Left cardiac atrium (tissue), 4 donors: ENCODE results near the gene DIPK2A. TPM values are rescaled to one million over a fixed set of nuclear protein-coding genes. Genes with fewer than 3 reads are reported as not detected.

ENCODE experiments used
- ATAC-seq, 2 donors: fragments of 200-7000 bp; cut with Tn5 transposase; one replicate each; pipeline ENCODE4 v1.9.1; 2020; ENCODE audit warnings: mild to moderate bottlenecking in 2 of 2, moderate library complexity in 2 of 2
- DNase-seq: peaks from one replicate; pipeline ENCODE4 v3.0.0-alpha.2; 2020
- intact Hi-C, 2 donors: fragments of 100-400 bp; cut with DNase I; formaldehyde crosslinking; loops; one replicate each; pipeline versions ENCODE4 v1.14.1 to v1.15.1; 2022 to 2023
- total RNA-seq, 2 donors: library from RNA; stranded (reverse); fragmentation: NEBNext Ultra II Directional; extraction: Animal tissue kit (Norgen Biotek cat#: 25700); gene quantifications; one replicate each; pipeline ENCODE4 v1.2.1, GENCODE V29; 2021
- donor health status: DM: no; HTN: yes; CAD: no.
- donor health status: DM: no; HTN: yes; CAD: no; lungs with severe emphysema.
- donor health status: DM: yes; HTN: yes; CAD: no.
- donor health status: Dilated cardiomyopathy.

Gene DIPK2A
- total RNA-seq, 2 donors from 2014 or later, result 10.4 to 12.3 TPM

DNA sequence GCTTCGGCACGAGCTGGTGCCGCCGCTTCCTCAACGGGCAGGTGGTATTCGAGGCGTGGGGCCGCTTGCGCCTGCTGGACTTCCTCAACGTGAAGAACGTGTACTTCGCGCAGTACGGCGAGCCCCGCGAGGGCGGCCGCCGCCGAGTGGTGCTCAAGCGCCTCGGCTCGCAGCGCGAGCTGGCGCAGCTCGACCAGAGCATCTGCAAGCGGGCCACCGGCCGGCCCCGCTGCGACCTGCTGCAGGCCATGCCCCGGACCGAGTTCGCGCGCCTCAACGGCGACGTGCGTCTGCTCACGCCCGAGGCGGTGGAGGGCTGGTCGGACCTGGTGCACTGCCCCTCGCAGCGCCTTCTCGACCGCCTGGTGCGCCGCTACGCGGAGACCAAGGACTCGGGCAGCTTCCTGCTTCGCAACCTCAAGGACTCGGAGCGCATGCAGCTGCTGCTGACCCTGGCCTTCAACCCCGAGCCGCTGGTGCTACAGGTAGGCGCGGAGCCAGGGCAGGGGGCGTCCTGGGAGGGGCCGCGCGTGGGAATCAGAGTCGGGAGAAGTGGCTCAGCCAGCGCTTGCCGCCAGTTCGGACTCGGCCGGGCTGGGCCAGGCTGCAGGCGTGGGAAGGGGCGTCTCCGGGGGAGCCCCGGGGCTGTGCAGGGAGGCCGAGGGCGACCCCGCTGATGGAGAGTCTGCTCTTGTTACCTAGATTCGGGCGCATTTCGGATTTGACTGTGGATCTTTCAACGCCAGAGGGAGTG is 1.1 kb downstream of the DIPK2A start:
- DNase-seq (peak; percentile 76), ATAC-seq (peak; percentile 48 to 61)
- intact Hi-C loops, result no loop called here

GRCh38 chr3:143973259-143974021 is 1.8 kb downstream of the DIPK2A start:
- intact Hi-C loops, result no loop called here
- ATAC-seq (peak; percentile 20 to 32), DNase-seq (peak; percentile 53)

DNA sequence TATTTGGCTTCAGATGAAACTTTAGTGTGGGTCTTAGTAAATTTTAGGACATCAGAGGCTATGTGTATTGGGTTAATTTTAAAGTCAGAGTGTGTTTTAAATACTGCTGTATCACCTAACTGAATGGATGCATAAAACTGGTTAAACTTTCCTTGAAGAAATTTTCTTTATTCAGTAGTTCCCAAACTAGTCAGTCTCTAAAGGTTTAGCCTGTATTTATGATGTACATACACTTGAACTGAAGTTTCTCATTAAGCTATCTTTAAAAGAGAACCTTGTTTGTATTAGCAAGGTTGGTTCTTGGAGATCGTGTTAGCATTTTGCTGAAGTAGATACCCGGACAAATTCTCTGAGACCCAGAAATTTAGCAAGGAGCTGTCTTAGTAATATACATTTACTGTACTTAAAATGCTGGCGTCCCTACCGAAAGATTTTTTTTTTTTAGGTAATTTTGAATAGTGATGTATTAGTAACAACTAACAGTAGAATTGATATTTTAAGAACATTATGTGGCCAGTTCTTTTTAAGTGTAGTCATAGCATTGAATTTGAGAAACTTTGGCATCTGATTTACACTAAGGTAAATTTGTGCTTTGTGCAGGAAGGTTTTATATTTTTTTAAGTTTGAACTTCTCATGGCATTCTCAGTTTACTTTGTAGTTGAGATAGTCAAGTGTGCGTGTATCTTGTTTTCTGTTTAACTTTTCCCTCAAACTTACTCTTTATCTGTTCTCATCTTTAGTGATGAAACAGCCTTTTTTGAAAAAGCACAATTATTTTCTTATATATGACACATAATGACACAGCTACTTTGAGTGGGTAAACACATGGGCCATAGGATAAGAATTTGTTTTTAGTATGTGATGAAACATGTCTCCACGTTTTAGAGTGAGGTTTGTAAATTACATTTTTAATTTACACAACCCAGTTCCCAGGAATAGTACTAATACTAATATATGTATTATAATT is 2.9 kb downstream of the DIPK2A start:
- ATAC-seq (no peak), DNase-seq (no peak)
- intact Hi-C loops, result no loop called here

DNA sequence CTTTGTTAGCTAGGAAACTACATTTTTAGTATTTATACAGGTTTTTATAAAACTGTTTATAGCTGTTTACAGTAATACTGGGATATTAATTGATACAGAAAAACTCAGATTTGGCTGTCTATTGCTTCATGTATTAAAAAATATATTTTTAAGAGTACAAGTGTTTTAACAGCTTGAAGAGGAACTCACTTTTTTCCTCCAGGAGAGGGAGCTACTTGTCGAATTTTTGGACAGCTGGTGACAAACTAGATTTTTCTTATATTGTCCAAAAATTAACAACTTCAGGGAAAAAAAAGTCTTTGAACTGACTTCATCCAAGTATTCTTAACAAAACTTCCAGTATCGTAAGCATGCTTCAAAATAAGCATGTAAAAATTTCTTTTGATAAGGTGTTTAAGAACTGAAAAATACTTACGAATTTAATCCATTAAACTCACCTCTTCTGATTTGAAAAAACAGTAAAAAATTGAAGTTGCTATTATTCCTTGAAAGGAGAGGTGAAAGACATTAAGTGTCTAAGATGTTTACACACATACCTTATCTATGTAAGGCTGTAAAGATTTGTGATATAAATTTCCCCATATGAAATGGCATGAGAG is 4.0 kb downstream of the DIPK2A start:
- intact Hi-C loops, result no loop called here
- ATAC-seq (no peak), DNase-seq (no peak)

DNA sequence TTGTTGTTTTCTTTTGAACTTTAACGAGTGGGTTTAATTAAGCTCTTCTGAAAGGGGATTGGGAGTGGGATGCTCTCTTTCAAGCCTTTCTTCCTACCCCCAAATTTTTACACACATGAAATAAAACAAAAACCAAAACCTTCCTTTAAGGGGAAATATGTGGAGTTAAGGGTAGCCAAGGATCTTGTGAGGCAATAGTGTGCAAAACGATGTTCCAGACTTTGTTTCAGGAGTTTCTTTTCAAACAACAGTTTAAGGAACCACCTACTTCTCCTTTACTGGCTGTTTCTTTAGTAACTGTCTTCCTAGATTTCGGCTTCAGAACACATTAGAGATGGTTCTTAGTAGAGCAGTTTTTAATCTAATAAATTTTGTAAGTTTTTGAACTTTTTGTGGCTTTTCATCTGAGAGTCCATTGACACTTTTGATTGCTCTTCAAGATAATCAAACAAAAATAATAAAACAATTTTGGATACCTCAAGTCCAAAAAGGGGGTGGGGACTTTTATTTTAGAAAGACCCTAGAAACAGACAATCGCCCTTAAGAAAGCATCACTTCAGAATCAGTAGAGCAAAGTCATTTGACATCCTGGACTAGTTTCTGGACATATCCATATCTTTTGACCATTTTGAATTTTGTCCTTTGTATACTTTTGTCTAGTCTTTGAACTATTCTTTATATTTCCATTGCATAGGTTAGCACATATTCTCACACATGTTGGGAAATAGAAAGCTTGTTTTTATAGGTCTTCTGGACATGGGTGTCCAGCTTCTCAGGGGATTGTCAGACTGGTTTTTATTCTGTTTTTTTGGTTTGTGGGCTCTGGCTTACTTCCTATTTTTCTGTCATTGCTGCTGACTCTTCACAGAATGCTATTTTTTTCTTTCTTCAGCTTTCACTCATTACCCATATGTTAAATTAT is 6.0 kb downstream of the DIPK2A start:
- intact Hi-C loops, result no loop called here
- no peak for DNase-seq
- peak in 1 of 2 donors; percentile 4 for ATAC-seq

GRCh38 chr3:143978263-143978631 is 6.6 kb downstream of the DIPK2A start:
- intact Hi-C loops, result no loop called here
- DNase-seq, result no peak
- no peak for ATAC-seq

GRCh38 chr3:143979041-143979440 is 7.4 kb downstream of the DIPK2A start:
- intact Hi-C loops, result no loop called here
- no peak for DNase-seq
- no peak for ATAC-seq

- DNase-seq (no peak), ATAC-seq (peak in 1 of 2 donors; percentile 69)
- intact Hi-C loops, result no loop called here
Measured at GRCh38 chr3:143979813-143980212, 8.2 kb downstream of the DIPK2A start.

DNA sequence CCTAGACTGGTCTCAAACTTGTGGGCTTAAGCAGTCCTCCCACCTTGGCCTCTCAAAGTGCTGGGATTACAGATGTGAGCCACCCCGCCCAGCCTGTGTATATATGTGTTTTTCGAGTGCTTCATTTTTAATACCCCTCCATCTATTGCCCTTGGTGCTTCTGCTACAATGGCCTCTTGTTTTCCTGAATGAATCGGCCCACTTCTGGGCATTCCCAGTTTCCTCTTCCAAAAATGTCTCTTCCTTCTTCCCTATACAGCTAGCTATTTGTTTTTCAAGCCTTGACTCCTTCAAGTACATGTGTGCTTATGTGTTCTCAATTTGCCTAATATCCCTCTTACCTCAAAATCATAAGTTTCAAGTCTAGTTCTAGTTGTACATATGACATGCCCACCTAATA is 16.7 kb downstream of the DIPK2A start:
- DNase-seq (no peak), ATAC-seq (no peak)
- intact Hi-C loops, result no loop called here

DNA sequence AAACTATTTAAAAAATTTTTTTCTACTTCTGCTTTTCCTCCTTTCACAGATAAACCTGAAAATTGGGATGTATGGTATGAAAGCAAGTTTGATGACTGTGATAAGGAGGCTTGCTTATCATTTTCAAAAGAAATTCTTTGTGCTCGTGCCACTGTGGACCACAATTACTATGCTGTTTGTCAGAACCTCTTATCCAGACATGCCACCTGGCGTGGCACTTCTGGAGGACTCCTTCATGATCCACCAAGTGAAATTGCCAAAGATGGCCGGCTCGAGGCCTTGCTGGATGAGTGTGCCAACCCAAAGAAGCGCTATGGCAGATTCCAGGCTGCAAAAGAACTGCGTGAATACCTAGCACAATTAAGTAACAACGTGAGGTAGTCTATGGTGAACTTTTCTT is 17.8 kb downstream of the DIPK2A start:
- intact Hi-C loops, result no loop called here
- ATAC-seq (no peak), DNase-seq (no peak)

DNA sequence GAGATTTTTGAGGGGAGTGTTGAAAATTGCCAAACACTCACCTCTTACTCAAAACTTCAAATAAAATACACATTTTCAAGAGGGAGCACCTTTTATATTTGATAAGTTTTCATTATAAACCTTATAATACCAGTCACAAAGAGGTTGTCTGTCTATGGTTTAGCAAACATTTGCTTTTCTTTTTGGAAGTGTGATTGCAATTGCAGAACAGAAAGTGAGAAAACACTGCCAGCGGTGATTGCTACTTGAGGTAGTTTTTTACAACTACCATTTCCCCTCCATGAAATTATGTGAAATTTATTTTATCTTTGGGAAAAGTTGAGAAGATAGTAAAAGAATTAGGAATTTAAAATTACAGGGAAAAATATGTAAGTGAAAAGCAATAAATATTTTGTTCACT is 20.1 kb downstream of the DIPK2A start:
- intact Hi-C loops, result no loop called here
- no peak for ATAC-seq
- DNase-seq, result no peak

GRCh38 chr3:143998266-143998665 is 26.6 kb downstream of the DIPK2A start:
- DNase-seq (no peak), ATAC-seq (peak in 1 of 2 donors; percentile 54)
- intact Hi-C loops, result no loop called here

DNA sequence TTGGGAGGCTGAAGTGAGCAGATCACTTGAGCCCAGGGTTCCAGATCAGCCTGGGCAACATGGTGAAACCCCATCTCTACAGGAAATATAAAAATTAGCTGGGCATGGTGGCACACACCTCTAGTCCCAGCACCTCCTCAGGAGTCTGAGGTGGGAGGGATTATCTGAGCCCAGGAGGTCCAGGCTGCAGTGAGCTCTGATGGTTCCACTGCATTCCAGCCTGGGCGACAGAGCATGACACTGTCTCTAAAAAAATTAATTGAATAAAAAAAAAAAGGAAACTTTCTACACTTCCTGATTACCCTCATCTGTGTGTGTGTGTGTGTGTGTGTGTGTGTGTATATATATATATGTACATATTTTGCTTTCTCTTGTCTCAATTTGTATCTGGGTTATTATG is 31.4 kb downstream of the DIPK2A start:
- intact Hi-C loops, result no loop called here
- no peak for DNase-seq
- ATAC-seq, result no peak

DNA sequence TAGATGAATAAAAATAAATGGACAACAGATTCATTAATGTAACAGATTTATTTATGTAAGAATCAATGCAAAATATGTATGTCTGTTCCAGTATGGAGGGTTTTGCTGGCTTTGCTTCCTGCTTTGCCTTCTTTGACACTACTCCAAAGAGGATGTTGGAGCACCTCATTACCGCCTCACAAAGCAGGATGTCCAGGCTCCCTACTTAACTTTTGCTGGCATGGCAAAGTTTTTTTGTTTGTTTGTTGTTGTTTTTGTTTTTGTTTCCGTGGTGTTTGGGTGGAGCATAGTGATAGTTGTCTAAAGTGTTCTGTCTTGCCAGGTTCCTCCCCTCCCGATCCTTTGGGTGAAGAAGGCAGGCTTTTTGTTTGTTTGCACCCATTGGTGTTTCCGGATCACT is 38.7 kb downstream of the DIPK2A start:
- intact Hi-C loops, result no loop called here
- DNase-seq, result no peak
- no peak for ATAC-seq

GRCh38 chr3:144011251-144011799 is 39.7 kb downstream of the DIPK2A start:
- intact Hi-C loops, result no loop called here
- ATAC-seq, result no peak
- DNase-seq, result no peak

DNA sequence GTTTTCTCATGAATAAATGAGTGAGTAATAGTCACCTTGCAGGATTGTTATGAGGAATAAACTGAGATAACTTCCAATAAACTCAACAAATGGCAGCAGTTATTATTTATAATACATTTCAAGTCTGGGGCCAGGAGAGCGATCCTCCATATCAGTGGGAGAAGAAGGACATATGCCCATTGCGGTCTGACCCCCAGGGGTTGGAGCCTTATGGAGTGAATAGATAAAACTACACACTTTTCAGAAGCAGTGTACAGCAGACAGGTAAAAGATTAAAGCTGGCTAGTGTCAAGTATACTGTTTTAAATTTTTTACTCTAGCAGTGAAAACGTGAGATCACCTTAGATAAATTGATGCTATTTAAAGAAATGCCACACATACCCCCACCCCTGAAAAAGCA is 43.5 kb downstream of the DIPK2A start:
- ATAC-seq, result no peak
- no peak for DNase-seq
- intact Hi-C loops, result no loop called here

DNA sequence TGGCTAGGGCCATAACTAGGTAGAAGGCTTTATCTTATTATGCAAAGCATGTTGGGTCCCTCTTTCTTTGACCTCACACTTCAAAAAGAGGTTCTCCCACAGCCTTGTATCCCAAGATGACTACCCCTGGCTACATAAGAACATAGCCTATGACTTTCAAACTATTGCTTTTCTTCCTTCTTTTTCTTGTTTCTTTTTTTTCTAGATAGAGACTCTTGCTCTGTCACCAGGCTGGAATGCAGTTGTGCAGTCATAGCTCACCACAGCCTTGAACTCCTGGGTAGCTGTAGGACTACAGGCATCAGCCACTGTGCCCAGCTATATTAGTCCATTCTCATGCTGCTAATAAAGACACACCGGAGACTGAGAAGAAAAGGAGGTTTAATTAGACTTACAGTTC is 47.2 kb downstream of the DIPK2A start:
- intact Hi-C loops, result no loop called here
- no peak for DNase-seq
- ATAC-seq, result no peak
